Measurements from ENCODE around the gene RCBTB1.
"Not testable (repeated sequence)": the region's sequence is repeated elsewhere in the genome, so short reads cannot be mapped to it uniquely, and the experiment has no call there.

RCBTB1 gene

DNA sequence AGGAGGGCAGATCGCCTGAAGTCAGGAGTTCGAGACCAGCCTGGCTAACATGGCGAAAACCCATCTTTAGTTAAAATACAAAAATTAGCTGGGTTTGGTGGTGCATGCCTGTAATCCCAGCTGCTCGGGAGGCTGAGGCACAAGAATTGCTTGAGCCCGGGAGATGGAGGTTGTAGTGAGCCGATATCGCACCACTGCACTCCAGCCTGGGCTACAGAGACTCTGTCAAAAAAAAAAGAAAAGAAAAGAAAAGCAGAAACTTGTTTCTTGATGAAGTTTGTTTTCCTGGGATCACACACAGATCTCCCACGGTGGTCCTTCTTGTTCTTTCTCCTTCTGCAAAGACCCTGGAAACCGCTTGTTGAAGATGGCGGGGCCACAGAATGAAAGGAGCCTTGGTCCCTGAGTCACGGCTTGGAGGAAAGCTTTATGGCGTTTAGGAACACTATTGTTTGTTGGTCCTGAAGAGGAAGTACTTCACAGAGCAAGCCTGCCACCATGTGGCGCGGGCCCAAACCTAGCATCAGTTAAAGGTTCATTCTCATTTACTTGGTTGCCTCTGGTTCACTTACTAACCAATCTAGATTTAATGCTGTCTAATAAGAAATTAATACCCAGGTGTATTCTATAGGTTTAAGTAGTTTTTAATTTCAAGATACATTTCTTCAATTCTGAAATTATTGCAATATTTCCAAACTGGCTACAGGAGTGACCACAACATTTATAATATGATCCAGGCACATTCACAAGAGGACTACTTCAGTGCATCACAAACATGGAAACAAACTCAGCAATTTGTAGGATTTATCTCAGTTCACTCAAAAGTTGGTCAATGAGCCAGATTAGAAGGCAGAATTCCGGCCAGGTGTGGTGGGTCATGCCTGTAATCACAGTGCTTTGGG lies 21.6 kb upstream of the RCBTB1 start:
- peak; percentile 59 to 61 for DNase-seq (ENCODE audit: low read depth in 2 of 2, low spot score in 1 of 2)

DNA sequence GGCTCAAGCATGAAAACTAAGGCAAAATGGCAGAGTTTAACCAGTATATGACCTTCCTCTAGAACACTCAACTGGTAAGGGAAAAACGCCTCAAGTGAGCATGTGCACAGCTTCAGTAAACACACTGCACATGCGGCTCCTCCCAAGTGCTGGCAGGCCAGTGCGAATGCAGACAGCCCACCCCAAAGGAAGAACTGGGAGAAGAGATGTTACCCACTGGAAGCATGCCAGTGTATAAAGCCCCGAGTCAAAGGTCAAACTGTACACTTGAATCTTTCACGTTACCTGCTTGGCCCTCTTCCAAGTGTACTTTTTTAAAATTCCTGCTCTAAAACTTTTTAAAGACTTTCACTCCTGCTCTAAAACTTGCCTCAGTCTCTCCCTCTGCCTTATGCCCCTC lies 19.2 kb upstream of the RCBTB1 start:
- no peak for DNase-seq (ENCODE audit: low read depth in 2 of 2, low spot score in 1 of 2)

DNA sequence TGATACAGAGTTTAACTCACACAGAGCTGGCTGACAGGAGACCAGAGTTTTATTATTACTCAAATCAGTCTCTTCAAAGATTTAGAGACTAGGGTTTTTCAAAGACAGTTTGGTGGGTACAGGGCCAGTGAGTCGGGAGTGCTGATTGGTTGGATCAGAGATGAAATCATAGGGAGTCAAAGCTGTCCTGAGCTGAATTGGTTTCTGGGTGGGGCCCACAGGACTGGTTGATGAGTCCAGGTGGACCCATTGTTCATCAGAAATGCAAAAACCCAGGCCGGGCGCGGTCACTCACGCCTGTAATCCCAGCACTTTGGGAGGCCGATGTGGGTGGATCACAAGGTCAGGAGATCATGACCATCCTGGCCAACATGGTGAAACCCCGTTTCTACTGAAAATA lies 17.3 kb upstream of the RCBTB1 start:
- DNase-seq (ENCODE audit: low read depth in 2 of 2, low spot score in 1 of 2), result not testable (repeated sequence)

DNA sequence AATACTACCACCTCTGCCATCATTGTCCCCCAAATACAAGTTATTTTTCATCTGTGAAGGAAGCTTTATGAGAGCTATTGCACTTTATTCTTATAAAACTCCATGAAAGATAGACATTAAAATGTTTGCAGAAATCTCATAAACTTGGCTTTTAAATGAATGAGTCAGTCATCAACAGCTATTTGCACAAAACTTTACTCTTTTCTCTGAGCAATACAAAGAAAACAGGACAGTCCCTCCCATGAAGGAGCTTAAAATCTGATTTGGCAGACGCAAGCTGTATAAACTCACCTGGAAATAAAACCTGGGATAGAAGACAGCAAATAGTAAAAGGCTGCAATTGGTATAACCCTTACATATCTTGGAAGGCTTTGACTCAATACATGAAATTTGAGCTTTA lies 16.6 kb upstream of the RCBTB1 start:
- DNase-seq (ENCODE audit: low read depth in 2 of 2, low spot score in 1 of 2), result no peak

DNA sequence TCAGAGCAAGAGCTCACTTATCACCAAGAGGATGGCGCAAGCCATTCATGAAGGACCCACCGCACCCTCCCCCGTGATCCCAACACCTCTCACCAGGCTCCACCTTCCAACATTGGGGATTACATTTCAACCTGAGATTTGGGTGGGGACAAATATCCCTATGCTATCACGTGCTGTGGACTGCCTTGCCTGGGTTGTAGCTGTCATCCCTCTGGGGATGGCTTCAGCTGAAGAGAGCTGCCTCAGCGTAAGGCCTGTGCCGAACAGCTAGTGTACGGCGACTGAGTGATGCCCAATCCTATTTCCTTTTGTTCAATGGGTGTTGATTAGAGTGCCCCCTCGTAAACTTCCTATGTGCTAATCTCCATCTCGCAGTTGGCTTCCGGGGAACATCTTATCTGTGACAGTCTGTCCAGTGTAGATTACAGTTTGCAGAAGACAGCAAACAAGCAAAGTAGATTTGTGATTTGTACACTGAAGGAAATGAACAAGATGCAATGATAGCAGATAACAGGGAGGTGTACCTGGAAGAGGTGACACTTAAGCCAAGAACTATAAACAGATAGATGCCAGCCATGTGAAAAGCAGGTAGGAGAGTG lies 11.8 kb upstream of the RCBTB1 start:
- no peak for DNase-seq (ENCODE audit: low read depth in 2 of 2, low spot score in 1 of 2)

DNA sequence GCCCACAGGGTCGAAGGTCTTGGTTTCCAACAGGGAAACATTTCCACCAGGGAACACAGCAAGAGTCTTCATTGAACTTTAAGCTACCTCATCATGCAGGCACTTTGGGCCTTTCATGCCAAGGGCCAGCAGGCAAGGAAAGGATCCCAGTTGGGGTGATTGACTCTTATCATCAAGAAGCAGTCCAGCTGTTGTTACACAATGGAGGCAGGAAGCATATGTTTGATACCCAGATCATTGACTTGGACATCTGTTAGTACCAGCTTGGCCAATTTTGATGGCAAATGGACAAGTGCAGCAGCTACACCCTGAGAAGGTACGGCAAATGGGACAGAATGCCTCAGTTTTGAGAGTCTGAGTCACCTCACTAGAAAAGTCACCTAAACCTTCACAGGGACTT lies 10.9 kb upstream of the RCBTB1 start:
- no peak for DNase-seq (ENCODE audit: low read depth in 2 of 2, low spot score in 1 of 2)

DNA sequence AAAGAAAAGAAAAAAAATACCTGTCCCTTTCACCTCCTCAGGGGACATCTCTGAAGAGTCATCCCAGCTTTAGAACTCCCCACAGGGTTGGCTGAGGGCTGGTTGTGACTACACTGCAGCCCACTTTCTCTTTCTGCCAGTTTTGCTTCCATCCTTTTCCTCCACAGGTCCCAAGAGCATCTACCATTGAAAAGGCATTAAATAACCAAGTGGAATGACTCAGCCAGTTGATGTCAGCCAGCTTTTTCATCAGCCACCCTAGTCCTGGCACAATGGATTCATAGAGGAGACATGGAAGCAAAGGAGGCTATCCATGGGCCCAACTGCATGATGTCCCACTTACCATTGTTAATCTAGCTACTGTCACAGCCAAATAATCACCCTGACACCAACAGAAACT lies 9.2 kb upstream of the RCBTB1 start:
- DNase-seq (ENCODE audit: low read depth in 2 of 2, low spot score in 1 of 2), result no peak

DNA sequence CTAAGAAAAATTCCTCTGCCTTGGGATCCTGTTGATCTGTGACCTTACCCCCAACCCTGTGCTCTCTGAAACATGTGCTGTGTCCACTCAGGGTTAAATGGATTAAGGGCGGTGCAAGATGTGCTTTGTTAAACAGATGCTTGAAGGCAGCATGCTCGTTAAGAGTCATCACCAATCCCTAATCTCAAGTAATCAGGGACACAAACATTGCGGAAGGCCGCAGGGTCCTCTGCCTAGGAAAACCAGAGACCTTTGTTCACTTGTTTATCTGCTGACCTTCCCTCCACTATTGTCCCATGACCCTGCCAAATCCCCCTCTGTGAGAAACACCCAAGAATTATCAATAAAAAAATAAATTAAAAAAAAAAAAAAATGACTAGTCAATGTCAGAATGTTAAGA lies 8.5 kb upstream of the RCBTB1 start:
- DNase-seq (ENCODE audit: low read depth in 2 of 2, low spot score in 1 of 2), result not testable (repeated sequence)

DNA sequence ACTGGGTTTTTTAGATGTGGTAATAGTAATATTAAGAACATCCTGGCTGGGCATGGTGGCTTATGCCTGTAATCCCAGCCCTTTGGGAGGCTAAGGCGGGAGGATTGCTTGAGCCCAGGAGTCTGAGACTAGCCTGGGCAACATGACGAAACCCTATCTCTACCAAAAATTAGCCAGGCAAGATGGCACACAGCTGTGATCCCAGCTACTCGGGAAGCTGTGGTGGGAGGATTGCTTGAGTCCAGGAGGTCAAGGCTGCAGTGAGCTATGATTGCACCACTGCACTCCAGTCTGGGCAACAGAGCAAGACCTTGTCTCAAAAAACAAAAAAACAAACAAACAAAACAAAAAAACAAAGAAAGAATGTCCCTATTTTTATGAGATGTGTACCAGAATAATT lies 5.4 kb upstream of the RCBTB1 start:
- DNase-seq (ENCODE audit: low read depth in 2 of 2, low spot score in 1 of 2), result not testable (repeated sequence)

DNA sequence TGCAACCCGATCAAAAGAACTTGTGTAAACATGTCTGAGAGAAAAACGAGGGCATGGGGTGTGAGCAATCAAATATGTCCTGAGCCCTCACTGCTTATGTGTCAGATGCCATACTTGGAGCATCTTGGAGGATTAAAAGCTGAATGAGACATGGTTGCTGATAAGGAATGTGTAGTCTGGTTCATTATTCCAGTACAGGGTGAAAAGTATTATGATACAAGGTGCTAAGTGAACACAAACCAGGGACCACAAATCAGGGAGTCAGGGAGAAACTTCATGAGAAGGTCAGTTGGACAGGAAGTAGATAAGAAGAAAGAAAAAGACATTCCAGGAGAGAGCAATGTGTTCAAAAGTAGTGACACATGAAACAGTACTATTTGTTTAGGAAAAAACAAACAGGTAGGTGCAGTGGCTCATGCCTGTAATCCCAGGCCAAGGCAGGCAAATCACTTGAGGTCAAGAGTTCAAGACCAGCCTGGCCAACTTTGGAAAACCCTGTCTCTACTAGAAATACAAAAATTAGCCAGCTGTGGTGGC lies 2.0 kb upstream of the RCBTB1 start:
- no peak for DNase-seq (ENCODE audit: low read depth in 2 of 2, low spot score in 1 of 2)

DNA sequence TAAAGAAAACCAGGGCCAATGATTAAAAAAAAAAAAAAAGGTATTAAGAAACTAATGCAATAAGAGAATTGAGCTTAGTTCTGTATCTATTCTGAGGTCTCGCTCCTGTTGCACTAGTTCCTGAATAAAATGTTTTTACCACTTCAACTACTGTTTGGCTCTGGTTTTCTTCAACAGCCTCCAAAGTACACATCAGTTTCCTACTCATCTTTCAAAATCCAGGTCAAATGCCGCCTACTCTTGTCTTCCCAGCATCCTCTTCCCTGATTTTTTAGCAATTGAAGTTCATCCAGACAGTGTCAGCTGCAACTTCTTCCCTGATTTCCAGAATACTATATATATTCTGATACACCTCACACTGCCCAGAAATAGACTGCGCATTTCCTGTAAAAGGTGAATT lies 1.4 kb upstream of the RCBTB1 start:
- no peak for DNase-seq (ENCODE audit: low read depth in 2 of 2, low spot score in 1 of 2)

DNA sequence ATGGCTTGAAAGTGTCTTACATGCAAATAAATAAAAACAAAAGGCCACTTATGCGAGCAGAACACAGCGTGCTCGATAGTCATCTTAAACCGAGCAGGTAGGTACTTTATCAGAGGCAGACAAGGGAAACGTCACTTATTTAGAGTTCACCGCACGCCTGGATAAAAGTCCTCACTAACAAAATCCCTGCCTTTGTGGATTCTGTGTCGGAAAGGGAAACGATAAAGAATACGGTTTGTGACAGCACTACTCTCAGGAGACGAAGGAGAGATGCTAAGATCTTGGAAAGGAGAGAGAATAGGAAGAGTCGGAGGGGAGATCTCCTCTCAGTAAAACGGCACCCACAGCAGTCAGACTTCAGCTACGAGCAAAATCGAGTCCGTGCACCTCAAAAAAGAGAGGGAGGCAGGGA lies 581 bp downstream of the RCBTB1 start:
- no peak for DNase-seq (ENCODE audit: low read depth in 2 of 2, low spot score in 1 of 2)

DNA sequence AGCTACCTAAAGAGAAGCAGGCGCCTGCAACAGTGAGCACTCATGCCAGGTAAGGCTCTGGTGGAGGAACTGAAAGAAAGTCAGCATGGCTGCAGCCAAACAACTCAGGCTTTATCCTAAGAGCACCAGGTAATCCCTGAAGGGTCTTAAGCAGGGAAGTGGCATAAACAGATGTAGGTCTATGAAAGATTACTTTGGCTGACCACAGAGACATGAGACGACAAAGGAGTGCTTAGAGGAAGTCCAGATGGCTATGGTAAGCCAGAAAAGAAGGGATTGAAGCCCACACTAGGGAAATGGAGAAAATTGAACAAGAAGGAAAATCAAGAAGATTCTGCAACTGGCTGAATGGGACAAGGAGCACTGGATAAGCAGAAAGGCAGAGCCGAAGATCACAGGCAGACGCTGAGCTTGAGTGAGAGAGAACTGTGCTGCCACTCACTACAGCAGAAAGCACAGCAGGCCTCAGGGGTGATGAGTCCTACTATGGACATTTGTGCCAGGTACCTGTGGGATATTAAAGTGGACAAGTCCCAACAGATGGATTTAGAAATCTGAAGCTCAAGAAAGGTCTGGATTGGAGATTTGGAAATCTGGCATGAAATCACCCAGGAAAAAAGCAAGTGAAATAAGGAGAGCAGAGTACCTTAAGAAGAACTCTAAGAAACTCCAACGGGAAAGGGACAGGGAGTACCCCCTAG lies 4.2 kb downstream of the RCBTB1 start:
- DNase-seq (ENCODE audit: low read depth in 2 of 2, low spot score in 1 of 2), result no peak

DNA sequence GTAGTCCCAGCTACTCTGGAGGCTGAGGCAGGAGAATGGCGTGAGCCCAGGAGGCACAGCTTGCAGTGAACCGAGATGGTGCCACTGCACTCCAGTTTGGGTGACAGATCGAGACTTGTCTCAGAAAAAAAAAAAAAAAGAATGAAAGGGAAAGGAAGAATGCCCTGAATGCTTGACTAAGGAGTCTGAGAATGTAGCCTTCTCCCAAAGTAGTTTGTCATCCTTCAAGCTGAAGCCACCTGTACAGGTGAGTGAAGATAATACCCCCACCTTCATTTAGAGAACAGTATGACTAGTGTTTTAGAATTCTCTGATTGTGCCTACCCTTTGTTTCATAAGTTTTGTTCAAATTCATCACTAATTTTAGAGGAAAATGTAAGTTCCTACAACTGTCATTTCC lies 5.9 kb downstream of the RCBTB1 start:
- no peak for DNase-seq (ENCODE audit: low read depth in 2 of 2, low spot score in 1 of 2)

DNA sequence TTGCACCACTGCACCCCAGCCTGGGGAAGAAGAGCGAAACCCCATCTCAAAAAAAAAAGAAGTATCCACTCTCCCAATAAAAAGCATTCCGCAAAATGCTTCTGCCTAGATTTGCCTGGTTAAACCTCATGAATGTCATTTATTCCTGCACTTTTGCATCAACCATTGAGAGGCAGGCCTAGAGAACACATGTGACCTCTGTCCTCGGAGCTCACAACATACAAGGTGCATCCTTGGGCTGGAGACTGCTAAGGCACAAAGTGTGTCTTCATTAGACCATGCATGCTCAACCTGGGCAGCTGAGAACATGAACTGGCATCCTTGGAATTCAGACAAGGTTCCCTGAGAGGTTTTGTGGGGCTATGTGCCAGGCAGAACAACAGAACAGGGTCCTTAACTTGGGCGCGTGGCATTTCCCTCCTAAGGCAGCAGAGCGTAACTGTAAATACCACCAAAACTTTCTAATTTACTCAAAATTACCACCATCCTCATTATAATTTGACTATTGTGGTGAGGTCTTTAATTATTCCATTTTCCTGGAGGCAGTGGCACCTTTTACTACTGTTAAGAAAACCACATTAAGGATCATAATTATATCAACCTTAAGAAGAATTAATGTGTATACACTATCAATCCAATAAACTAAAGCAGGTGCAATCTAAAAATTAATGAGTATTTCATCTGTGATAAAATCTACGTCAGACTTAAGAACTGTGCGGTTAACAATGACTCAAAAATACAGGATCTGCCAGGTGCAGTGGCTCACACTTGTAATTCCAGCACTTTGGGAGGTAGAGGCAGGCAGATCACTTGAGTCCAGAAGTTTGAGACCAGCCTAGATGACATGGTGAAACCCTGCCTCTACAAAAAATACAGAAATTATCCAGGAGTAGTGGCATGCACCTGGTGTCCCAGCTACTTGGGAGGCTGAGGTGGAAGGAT lies 13.8 kb downstream of the RCBTB1 start:
- DNase-seq (ENCODE audit: low read depth in 2 of 2, low spot score in 1 of 2), result no peak

DNA sequence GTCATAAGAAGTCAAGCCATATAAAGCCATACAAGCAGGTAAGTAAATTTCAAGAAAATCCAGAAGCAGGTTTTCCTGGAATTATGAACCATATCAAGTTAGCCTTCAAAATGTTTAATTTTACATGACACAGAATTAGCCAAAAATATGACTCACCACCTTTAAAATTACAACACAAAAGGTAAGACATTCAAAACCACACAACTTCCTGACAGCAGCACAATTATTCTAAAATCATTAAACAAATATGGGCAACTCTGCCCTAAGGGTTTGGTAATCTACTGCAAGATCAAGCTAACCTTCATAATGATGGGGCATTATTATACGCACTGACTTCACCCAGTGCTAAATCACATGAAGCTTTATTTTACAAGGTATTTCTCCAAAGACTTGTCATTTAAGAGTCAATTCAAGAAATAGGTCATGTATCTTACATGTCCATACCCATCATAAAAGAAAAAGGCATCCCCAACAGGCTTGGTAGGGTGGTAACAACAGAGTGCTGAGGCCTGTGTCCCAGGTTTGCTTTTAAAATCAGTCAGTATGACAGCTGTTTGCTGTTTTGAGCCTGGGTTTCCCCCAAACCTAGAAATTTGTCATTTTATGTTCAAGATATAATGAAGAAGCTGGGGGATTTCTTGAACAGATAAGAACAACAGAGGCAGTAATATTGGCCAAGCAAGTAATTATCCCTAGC lies 15.2 kb downstream of the RCBTB1 start:
- no peak for DNase-seq (ENCODE audit: low read depth in 2 of 2, low spot score in 1 of 2)

DNA sequence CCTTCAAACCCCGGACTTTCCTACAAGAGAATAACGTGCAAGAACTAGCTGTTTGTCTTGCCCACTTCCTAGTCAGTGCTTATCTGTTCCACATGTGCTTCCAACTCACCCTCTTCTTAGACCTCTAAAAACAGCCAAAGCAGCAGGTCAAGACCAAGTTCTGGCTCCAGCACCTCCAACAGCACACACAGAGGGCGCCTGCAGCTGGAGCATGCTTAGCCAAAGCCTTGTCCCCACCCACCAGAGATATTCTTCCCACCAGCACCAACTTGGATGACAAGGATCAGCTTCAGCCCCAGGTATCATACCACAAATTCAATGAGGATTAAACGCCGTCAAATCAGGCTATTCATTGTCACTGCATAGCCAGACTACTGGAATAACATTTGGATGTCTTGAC lies 17.9 kb downstream of the RCBTB1 start:
- DNase-seq (ENCODE audit: low read depth in 2 of 2, low spot score in 1 of 2), result no peak

DNA sequence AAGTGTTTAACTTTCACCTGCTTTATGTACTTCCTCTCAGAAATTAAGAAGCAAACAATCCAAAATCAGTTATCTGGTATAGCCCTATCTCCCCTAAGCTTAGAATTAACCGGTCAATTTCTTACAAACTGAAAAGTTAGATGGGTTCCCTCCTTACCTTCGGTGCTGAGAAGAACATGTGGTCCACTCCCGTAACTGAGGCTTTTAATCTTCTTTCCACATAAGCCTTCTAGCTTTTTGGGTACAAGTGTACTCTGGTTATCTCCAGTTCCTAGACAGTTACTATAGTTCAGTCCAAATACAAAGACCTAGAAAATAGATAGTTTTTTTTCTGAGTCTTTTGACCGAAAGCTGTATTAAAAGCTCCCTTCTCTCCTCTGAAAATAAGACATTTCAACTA lies 18.9 kb downstream of the RCBTB1 start:
- DNase-seq (ENCODE audit: low read depth in 2 of 2, low spot score in 1 of 2), result no peak

DNA sequence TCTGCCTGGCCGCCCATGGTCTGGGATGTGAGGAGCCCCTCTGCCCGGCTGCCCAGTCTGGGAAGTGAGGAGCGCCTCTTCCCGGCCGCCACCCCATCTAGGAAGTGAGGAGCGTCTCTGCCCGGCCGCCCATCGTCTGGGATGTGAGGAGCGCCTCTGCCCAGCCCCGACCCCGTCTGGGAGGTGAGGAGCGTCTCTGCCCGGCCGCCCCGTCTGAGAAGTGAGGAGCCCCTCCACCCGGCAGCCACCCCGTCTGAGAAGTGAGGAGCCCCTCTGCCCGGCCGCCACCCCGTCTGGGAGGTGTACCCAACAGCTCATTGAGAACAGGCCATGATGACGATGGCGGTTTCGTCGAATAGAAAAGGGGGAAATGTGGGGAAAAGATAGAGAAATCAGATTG lies 19.9 kb downstream of the RCBTB1 start:
- DNase-seq (ENCODE audit: low read depth in 2 of 2, low spot score in 1 of 2), result not testable (repeated sequence)

DNA sequence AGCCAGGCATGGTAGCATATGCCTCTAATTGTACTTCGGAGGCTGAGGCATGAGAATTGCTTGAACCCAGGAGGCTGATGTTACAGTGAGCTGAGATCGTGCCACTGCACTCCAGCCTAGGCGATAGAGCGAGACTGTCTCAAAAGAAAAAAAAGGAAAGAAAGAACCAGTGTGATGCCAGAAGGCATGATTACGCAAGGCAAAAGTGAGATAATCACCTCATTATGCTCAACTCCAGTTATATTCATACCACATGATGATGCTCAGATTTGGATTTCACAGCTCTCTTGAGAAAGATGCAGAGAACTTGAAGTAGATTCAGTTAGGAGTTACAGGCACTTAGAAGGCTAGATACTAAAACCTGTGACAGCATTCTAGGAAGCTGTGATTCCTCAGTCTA lies 21.8 kb downstream of the RCBTB1 start:
- no peak for DNase-seq (ENCODE audit: low read depth in 2 of 2, low spot score in 1 of 2)
